ENCODE data around the gene EEF1AKMT3. TPM values are rescaled to one million over a fixed set of nuclear protein-coding genes. Genes with fewer than 3 reads are reported as not detected.

Gene EEF1AKMT3
- total RNA-seq, 1 experiment from 2014 or later, result 5.0 TPM

GRCh38 chr12:57830393-57830792 lies 58.0 kb downstream of the EEF1AKMT3 start:
- TF ChIP-seq REST (IDR thresholded peaks at IDR 0.05; ENCODE audit: low read depth) (no peak), TCF7L2 (IDR thresholded peaks at IDR 0.05; ENCODE audit: borderline replicate concordance, extremely low read depth, insufficient read depth, insufficient read length) (no peak), EZH2phosphoT487 (IDR thresholded peaks at IDR 0.05; ENCODE audit: borderline replicate concordance) (no peak), ZBTB33 (IDR thresholded peaks at IDR 0.05; ENCODE audit: extremely low read depth, insufficient replicate concordance, low read length) (no peak), POLR2AphosphoS5 (IDR thresholded peaks at IDR 0.05; ENCODE audit: low read depth, low read length) (no peak), EZH2 (IDR thresholded peaks at IDR 0.05) (no peak), JUND (IDR thresholded peaks at IDR 0.05) (no peak), ELF1 (IDR thresholded peaks at IDR 0.05; ENCODE audit: borderline replicate concordance, low read depth) (no peak), CEBPB (IDR thresholded peaks at IDR 0.05; ENCODE audit: low read depth) (no peak), CTCF (IDR thresholded peaks at IDR 0.05 in 2 of 3, conservative IDR thresholded peaks at IDR 0.05 in 1 of 3; ENCODE audit: borderline replicate concordance in 1 of 3, insufficient read depth in 1 of 3, low read depth in 2 of 3, low read length in 2 of 3) (no peak), ZNF274 (IDR thresholded peaks at IDR 0.05; ENCODE audit: low read depth, low read length) (no peak), ZFX (IDR thresholded peaks at IDR 0.05) (no peak)
- TF ChIP-seq, protein P1, sequence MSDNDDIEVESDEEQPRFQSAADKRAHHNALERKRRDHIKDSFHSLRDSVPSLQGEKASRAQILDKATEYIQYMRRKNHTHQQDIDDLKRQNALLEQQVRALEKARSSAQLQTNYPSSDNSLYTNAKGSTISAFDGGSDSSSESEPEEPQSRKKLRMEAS (IDR thresholded peaks at IDR 0.05), result no peak
- Histone ChIP-seq H3K36me3 (ENCODE audit: control insufficient read depth in 1 of 2, insufficient read depth in 2 of 2, low read length in 2 of 2) (peaks cover 27 to 28% of the 10 kb centered on the region in 2 experiments), H2AFZ (ENCODE audit: low read depth, low read length, poor library complexity, severe bottlenecking) (no peak overlapping the region), H3K4me2 (ENCODE audit: low read length) (no peak overlapping the region), H3K27ac (ENCODE audit: low read depth, low read length) (no peak overlapping the region), H3K79me2 (ENCODE audit: insufficient read depth, low read length) (peaks cover 44% of the 10 kb centered on the region), H3K4me1 (ENCODE audit: control insufficient read depth in 1 of 2, insufficient read depth in 2 of 2, low read length in 2 of 2) (0 out of 4 replicates have a peak, but pooled peaks cover 0 to 4% of the 10 kb centered on the region in 2 experiments), H3K9me2 (ENCODE audit: insufficient read depth) (no peaks in the 10 kb centered on the region), H3K9ac (ENCODE audit: low read length) (no peak overlapping the region), H3K27me3 (ENCODE audit: insufficient read depth, low read length) (no peaks in the 10 kb centered on the region), H4K20me1 (ENCODE audit: insufficient read depth) (no peaks in the 10 kb centered on the region), H3K4me3 (replicated peaks in 1 of 2; ENCODE audit: low read depth in 1 of 2, low read length in 2 of 2) (no peak overlapping the region), H3K9me3 (ENCODE audit: control insufficient read depth in 1 of 2, insufficient read depth in 1 of 2, low read depth in 1 of 2, low read length in 2 of 2) (no peaks in the 10 kb centered on the region)
- intact Hi-C loops (cut with micrococcal nuclease), result no loop called here
- ChIA-PET POLR2A (no interaction called here), CTCF (no interaction called here), RAD21 (ENCODE audit: low non-redundant PET in 1 of 2, low total read pairs in 2 of 2, uncharacterized antibody in 2 of 2, unreplicated experiment in 2 of 2) (no interaction called here)
- no TSS peak for BruUV-seq (replicated peaks)
- no peak for ATAC-seq
- DNase-seq (ENCODE audit: low read depth, low spot score), result no peak

Measured in HCT116 (cell line).